HEK293T (cell line): ENCODE measurements around the gene OPN1MW.

Experiments used
- ELF4 ChIP-seq: fragments of 450-650 bp; IDR thresholded peaks from 2 replicates; pipeline ENCODE4 v1.6.1; 2017; ENCODE audit warnings: antibody characterized with exemption
- TF ChIP-seq, protein P1 (sequence below): fragments of 450-650 bp; IDR thresholded peaks from 2 replicates; pipeline ENCODE4 v1.6.1; 2016

DNA sequence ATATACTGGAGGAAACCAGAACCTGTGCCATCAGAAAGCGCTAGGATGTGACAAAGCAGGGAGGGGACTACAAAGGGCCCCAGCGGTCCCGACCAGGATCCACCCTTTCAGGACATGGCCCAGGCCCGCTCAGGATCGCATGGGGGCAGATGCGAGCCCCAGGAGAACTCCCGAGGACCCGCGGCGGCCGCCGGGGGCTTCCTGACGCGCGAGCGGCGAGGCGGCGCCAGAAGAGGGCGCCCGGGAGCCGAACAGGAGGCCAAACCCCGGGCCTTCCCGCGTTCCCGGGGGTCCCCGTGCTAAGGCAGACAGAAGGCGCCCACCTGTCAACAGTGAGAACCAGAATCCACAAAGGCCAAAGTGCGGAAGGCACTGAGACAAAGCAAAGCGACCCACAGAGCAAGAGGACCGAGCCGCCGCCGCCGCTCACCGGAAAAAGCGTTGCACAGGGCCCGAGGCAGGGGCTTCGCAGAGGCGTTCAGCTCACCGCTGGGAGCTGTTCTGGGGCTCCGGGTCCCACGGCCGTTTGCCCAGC, 45.7 kb upstream of the OPN1MW start:
- no peak for TF ChIP-seq ELF4
- TF ChIP-seq, protein P1, sequence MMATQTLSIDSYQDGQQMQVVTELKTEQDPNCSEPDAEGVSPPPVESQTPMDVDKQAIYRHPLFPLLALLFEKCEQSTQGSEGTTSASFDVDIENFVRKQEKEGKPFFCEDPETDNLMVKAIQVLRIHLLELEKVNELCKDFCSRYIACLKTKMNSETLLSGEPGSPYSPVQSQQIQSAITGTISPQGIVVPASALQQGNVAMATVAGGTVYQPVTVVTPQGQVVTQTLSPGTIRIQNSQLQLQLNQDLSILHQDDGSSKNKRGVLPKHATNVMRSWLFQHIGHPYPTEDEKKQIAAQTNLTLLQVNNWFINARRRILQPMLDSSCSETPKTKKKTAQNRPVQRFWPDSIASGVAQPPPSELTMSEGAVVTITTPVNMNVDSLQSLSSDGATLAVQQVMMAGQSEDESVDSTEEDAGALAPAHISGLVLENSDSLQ, result no peak
